ENCODE data around the gene TIMM44. TPM values are rescaled to one million over a fixed set of nuclear protein-coding genes. Genes with fewer than 3 reads are reported as not detected.
"Not testable (repeated sequence)": the region's sequence is repeated elsewhere in the genome, so short reads cannot be mapped to it uniquely, and the experiment has no call there.

Gene TIMM44
- total RNA-seq, 1 experiment from 2014 or later: 142 TPM

DNA sequence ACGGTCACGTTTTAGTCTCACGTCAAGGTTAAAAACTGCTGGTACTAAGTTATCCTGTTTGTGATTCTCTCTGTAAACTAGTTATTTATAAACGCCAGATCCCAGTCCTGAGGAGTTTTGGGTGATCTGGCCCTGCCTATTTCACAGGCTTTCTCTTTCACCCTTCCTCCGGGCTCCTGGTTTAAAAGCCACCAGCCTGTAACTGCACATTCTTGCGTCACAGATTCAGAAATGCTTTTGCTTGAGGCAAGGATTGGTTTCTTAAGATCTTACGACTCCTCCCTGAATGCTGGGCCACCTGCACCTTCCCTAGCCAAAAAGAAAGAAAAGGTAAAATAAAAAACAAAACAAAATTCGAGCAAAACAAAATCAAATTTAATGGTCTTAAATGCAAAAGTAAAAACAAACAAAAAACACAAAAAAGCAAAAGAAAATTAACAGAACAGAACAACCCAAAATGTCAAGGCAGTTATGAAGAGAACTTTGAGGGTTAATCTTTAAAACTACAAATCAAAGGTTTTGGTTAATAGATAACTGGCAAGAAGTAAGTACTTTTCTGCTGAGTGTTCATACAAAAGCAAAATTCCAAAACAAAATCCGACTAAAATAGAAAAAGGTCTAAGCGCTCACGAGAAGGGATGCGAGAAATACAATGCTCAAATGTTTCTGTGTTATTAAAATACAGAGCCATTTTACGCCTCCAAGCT lies 18.6 kb upstream of the TIMM44 start:
- ChIA-PET CTCF (no interaction called here), POLR2A (interaction anchor here (0.6 kb wide), 1 partner anchor 482 kb away, joined by 3 read pairs; no protein-coding TSS in a partner anchor)
- H3K4me1 Mint-ChIP-seq (ENCODE audit: insufficient read depth, unreplicated experiment): no peaks in the 10 kb centered on the region
- no TSS peak for BruUV-seq (replicated peaks)
- H3K9me3 Mint-ChIP-seq (ENCODE audit: unreplicated experiment): no peaks in the 10 kb centered on the region
- H3K4me3 Mint-ChIP-seq (ENCODE audit: unreplicated experiment): no peak overlapping the region
- H3K36me3 Mint-ChIP-seq (ENCODE audit: insufficient read depth, unreplicated experiment): peaks cover 72% of the 10 kb centered on the region
- intact Hi-C loops (cut with micrococcal nuclease): no loop called here
- TF ChIP-seq, protein P1, sequence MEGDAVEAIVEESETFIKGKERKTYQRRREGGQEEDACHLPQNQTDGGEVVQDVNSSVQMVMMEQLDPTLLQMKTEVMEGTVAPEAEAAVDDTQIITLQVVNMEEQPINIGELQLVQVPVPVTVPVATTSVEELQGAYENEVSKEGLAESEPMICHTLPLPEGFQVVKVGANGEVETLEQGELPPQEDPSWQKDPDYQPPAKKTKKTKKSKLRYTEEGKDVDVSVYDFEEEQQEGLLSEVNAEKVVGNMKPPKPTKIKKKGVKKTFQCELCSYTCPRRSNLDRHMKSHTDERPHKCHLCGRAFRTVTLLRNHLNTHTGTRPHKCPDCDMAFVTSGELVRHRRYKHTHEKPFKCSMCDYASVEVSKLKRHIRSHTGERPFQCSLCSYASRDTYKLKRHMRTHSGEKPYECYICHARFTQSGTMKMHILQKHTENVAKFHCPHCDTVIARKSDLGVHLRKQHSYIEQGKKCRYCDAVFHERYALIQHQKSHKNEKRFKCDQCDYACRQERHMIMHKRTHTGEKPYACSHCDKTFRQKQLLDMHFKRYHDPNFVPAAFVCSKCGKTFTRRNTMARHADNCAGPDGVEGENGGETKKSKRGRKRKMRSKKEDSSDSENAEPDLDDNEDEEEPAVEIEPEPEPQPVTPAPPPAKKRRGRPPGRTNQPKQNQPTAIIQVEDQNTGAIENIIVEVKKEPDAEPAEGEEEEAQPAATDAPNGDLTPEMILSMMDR (IDR thresholded peaks at IDR 0.05; ENCODE audit: unreplicated experiment): no peak
- no peak for DNase-seq (ENCODE audit: unreplicated experiment)
- H3K27ac Mint-ChIP-seq (ENCODE audit: low read depth, unreplicated experiment): no peak overlapping the region
- H3K27me3 Mint-ChIP-seq (ENCODE audit: insufficient read depth, unreplicated experiment): no peaks in the 10 kb centered on the region

DNA sequence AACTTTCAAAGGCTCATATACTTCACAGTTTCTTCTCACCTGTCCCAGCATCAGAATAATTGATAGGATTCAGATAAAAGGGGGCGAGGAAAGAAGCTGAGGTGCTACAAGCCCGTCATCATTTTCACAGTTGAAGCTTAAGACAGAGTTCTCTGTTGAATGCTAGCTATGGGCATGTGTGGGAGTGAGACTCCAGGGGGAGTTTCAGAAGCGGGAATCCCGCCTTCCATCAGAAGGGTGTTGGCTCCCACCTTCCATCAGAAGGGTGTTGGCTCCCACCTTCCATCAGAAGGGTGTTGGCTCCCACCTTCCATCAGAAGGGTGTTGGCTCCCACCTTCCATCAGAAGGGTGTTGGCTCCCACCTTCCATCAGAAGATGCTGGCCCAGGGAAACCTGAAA lies 17.6 kb upstream of the TIMM44 start:
- H3K4me3 Mint-ChIP-seq (ENCODE audit: unreplicated experiment); H3K27ac Mint-ChIP-seq (ENCODE audit: low read depth, unreplicated experiment); BruUV-seq (replicated peaks); DNase-seq (ENCODE audit: unreplicated experiment); H3K4me1 Mint-ChIP-seq (ENCODE audit: insufficient read depth, unreplicated experiment); intact Hi-C loops (cut with micrococcal nuclease); H3K27me3 Mint-ChIP-seq (ENCODE audit: insufficient read depth, unreplicated experiment); H3K9me3 Mint-ChIP-seq (ENCODE audit: unreplicated experiment): not testable (repeated sequence)
- POLR2A ChIA-PET: interaction anchor here (0.6 to 1.3 kb wide), 3 partner anchors 17 to 52 kb away, joined by 3 read pairs; no protein-coding TSS in a partner anchor
- H3K36me3 Mint-ChIP-seq (ENCODE audit: insufficient read depth, unreplicated experiment): peaks cover 68% of the 10 kb centered on the region
- CTCF ChIA-PET: interaction anchor here (1.2 kb wide), 1 partner anchor 41 kb away, joined by 3 read pairs; no protein-coding TSS in a partner anchor

DNA sequence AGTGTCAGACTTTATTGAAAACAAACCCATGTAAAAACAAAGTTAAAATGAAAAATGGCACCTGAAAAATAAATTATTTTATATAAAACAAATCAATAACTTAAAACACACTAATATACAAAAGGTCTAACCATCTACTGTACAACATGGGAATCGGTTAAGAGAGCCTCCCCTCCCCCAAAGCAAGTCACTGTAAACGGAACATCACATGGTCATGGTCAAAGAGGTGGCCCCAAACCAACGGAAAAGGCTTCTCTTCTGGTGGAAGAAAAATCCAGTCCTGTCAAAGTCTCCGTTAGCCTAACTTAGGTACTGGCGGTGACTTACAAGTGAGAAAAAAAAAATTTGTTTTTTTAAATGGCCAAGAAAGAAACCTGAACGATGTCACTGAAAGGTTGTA lies 15.7 kb upstream of the TIMM44 start:
- H3K27me3 Mint-ChIP-seq (ENCODE audit: insufficient read depth, unreplicated experiment): no peaks in the 10 kb centered on the region
- H3K4me3 Mint-ChIP-seq (ENCODE audit: unreplicated experiment): no peak overlapping the region
- H3K36me3 Mint-ChIP-seq (ENCODE audit: insufficient read depth, unreplicated experiment): peaks cover 54% of the 10 kb centered on the region
- intact Hi-C loops (cut with micrococcal nuclease): no loop called here
- DNase-seq (ENCODE audit: unreplicated experiment): no peak
- no peaks in the 10 kb centered on the region for H3K9me3 Mint-ChIP-seq (ENCODE audit: unreplicated experiment)
- no TSS peak for BruUV-seq (replicated peaks)
- POLR2A ChIA-PET: interaction anchor here (0.6 to 1.4 kb wide), 2 partner anchors 9 to 16 kb away, joined by 3 read pairs; partner anchors contain the start of gene TIMM44
- no peaks in the 10 kb centered on the region for H3K4me1 Mint-ChIP-seq (ENCODE audit: insufficient read depth, unreplicated experiment)
- CTCF ChIA-PET: interaction anchor here (0.6 to 1.2 kb wide), 2 partner anchors 11 to 13 kb away, joined by 3 to 4 read pairs; no protein-coding TSS in a partner anchor
- TF ChIP-seq, protein P1 (IDR thresholded peaks at IDR 0.05; ENCODE audit: unreplicated experiment): no peak
- H3K27ac Mint-ChIP-seq (ENCODE audit: low read depth, unreplicated experiment): no peak overlapping the region

DNA sequence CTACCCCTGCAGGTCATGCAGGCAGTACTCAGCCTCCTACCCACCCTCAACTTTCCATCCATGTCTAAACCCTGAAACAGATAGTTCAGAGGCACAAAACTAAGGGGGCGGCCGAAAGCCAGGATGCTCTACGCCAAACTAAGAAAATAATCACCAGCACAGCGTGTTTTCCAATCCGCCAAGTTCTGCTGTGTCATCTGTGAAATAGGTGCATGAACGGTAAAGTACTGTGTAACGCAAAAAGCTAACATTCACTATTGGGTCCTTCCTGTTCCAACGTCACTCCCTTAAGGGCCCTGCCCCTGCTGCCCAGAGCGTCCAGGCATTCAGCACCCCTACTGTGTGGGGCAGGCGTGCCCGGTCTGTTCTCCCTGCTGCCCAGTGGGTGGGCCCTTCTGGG lies 12.2 kb upstream of the TIMM44 start:
- POLR2A ChIA-PET: no interaction called here
- Mint-ChIP-seq H3K4me1 (ENCODE audit: insufficient read depth, unreplicated experiment) (peaks cover 5% of the 10 kb centered on the region), H3K27me3 (ENCODE audit: insufficient read depth, unreplicated experiment) (no peaks in the 10 kb centered on the region), H3K4me3 (ENCODE audit: unreplicated experiment) (no peak overlapping the region), H3K36me3 (ENCODE audit: insufficient read depth, unreplicated experiment) (peaks cover 35% of the 10 kb centered on the region), H3K27ac (ENCODE audit: low read depth, unreplicated experiment) (no peak overlapping the region), H3K9me3 (ENCODE audit: unreplicated experiment) (no peaks in the 10 kb centered on the region)
- CTCF ChIA-PET: interaction anchor here (0.8 kb wide), 1 partner anchor 47 kb away, joined by 4 read pairs; no protein-coding TSS in a partner anchor
- intact Hi-C loops (cut with micrococcal nuclease): no loop called here
- TF ChIP-seq, protein P1 (IDR thresholded peaks at IDR 0.05; ENCODE audit: unreplicated experiment): no peak
- no TSS peak for BruUV-seq (replicated peaks)
- DNase-seq (ENCODE audit: unreplicated experiment): no peak

Data from MCF 10A (cell line).